Adrenal gland (tissue), 5 donors: ENCODE measurements around the gene AGBL1.

Experiments
- POLR2A ChIP-seq, 2 donors: fragments of 450-650 bp; IDR thresholded peaks; one replicate each; pipeline ENCODE4 v1.6.1; 2017; ENCODE audit warnings: antibody characterized with exemption in 2 of 2, mild to moderate bottlenecking in 2 of 2, moderate library complexity in 1 of 2
- TF ChIP-seq, protein P1 (sequence below), 6 experiments: fragments of 450-650 bp in 4 of 6; fragments of 200-600 bp in 2 of 6; sonication (generic) in 1 of 6; IDR thresholded peaks; 1 replicate in 5 of 6; 2 replicates in 1 of 6; pipeline versions ENCODE4 v1.5.1 to v1.8.0; 2016 to 2021; ENCODE audit warnings: antibody characterized with exemption in 6 of 6, mild to moderate bottlenecking in 2 of 6, moderate library complexity in 1 of 6
- donor health status: DM: no; HTN: no; CAD: no.

DNA sequence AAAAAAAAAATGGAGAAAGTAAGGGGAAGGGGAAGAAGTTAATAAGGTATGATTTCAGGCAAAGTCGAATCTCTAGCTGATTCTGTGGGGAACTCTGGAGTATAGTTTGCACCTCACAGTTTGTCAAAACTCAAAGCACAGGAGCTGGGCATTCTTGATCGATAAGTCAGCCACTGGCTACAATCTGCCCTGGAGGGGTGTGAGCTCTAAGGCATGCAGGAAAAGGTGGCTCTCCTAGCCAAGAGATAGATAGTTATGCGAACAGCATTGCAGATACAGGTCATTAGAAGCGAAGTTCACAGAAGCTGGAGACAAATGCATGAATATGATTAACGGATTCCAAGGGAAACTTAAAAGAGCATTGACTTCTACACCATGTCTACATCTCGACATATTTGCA, 952.6 kb downstream of the AGBL1 start:
- TF ChIP-seq, protein P1, sequence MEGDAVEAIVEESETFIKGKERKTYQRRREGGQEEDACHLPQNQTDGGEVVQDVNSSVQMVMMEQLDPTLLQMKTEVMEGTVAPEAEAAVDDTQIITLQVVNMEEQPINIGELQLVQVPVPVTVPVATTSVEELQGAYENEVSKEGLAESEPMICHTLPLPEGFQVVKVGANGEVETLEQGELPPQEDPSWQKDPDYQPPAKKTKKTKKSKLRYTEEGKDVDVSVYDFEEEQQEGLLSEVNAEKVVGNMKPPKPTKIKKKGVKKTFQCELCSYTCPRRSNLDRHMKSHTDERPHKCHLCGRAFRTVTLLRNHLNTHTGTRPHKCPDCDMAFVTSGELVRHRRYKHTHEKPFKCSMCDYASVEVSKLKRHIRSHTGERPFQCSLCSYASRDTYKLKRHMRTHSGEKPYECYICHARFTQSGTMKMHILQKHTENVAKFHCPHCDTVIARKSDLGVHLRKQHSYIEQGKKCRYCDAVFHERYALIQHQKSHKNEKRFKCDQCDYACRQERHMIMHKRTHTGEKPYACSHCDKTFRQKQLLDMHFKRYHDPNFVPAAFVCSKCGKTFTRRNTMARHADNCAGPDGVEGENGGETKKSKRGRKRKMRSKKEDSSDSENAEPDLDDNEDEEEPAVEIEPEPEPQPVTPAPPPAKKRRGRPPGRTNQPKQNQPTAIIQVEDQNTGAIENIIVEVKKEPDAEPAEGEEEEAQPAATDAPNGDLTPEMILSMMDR (IDR thresholded peaks at IDR 0.05), result no peak
- TF ChIP-seq POLR2A (IDR thresholded peaks at IDR 0.05), result no peak
